K562 (cell line): ENCODE results near the gene CAMSAP3. TPM values are rescaled to one million over a fixed set of nuclear protein-coding genes. Genes with fewer than 3 reads are reported as not detected.

ENCODE experiments used
- FOS ChIP-seq: IDR thresholded peaks from 3 replicates; pipeline ENCODE4 v1.6.1; 2011; ENCODE audit not compliant: insufficient read length; ENCODE audit errors: extremely low read depth
- FUS ChIP-seq: fragments of 200-400 bp; formaldehyde crosslinking; optimal IDR thresholded peaks from 2 replicates; pipeline ENCODE3; 2017; ENCODE audit warnings: low read depth, low read length
- GATAD2A ChIP-seq: fragments of 450-650 bp; IDR thresholded peaks from 2 replicates; pipeline ENCODE4 v1.6.1; 2017
- HMBOX1 ChIP-seq: sonication (generic); IDR thresholded peaks from 2 replicates; pipeline ENCODE4 v1.6.1; 2016
- ILF3 ChIP-seq: fragments of 450-650 bp; IDR thresholded peaks from 2 replicates; pipeline ENCODE4 v1.6.1; 2018; ENCODE audit warnings: antibody characterized with exemption, mild to moderate bottlenecking, moderate library complexity, borderline replicate concordance
- JUN ChIP-seq, 2 experiments: sonication (generic) in 1 of 2; formaldehyde crosslinking in 1 of 2; IDR thresholded peaks; 2 replicates each; pipeline versions ENCODE4 v1.6.1 to v1.8.0; 2012 to 2022; ENCODE audit warnings: borderline replicate concordance in 2 of 2, mild to moderate bottlenecking in 2 of 2, improper control_type of control experiment in 1 of 2, low read depth in 1 of 2, low read length in 1 of 2, missing genetic modification reagents in 1 of 2
- NFIC ChIP-seq: fragments of 450-650 bp; IDR thresholded peaks from 2 replicates; pipeline ENCODE4 v1.6.1; 2017; ENCODE audit warnings: mild to moderate bottlenecking, inconsistent platforms
- PCBP1 ChIP-seq: fragments of 200-400 bp; formaldehyde crosslinking; IDR thresholded peaks from 2 replicates; pipeline ENCODE4 v1.6.1; 2018; ENCODE audit warnings: mild to moderate bottlenecking, low read depth, low read length; ENCODE audit not compliant: poor library complexity, severe bottlenecking
- PHB ChIP-seq: fragments of 250-450 bp; sonication (Bioruptor Pico); IDR thresholded peaks from 2 replicates; pipeline ENCODE4 v1.5.0; 2021
- PURB ChIP-seq: sonication (generic); formaldehyde crosslinking; IDR thresholded peaks from 2 replicates; pipeline ENCODE4 v1.9.0; 2021; ENCODE audit warnings: low read depth, mild to moderate bottlenecking, missing genetic modification reagents
- PYGO2 ChIP-seq: fragments of 450-650 bp; IDR thresholded peaks from 2 replicates; pipeline ENCODE4 v1.6.1; 2016; ENCODE audit warnings: mild to moderate bottlenecking, missing genetic modification characterization, moderate library complexity, missing compliant biosample characterization
- SIN3A ChIP-seq, 2 experiments: fragments of 150-350 bp in 1 of 2; IDR thresholded peaks; 2 replicates each; pipeline ENCODE4 v1.6.1; 2011 to 2016; ENCODE audit warnings: borderline replicate concordance in 2 of 2, low read depth in 2 of 2, low read length in 2 of 2, mild to moderate bottlenecking in 2 of 2, moderate library complexity in 2 of 2; ENCODE audit not compliant: control insufficient read depth in 1 of 2
- STAT5A ChIP-seq: IDR thresholded peaks from 2 replicates; pipeline ENCODE4 v1.6.1; 2012; ENCODE audit warnings: low read length, inconsistent platforms, borderline replicate concordance
- TCF7L2 ChIP-seq: fragments of 150-350 bp; IDR thresholded peaks from 2 replicates; pipeline ENCODE4 v1.6.1; 2016; ENCODE audit warnings: low read depth, mild to moderate bottlenecking, low read length, moderate library complexity
- ZBTB34 ChIP-seq: fragments of 250-450 bp; sonication (Bioruptor Pico); IDR thresholded peaks from 2 replicates; pipeline ENCODE4 v1.8.0; 2021; ENCODE audit warnings: mild to moderate bottlenecking, moderate library complexity
- ZBTB8A ChIP-seq: fragments of 450-650 bp; IDR thresholded peaks from 2 replicates; pipeline ENCODE4 v1.6.1; 2018; ENCODE audit warnings: mild to moderate bottlenecking, moderate library complexity; ENCODE audit not compliant: partially characterized antibody
- ZNF512 ChIP-seq: IDR thresholded peaks from 2 replicates; pipeline ENCODE4 v1.6.1; 2016; ENCODE audit warnings: missing genetic modification characterization, missing compliant biosample characterization
- ZNF717 ChIP-seq: fragments of 250-450 bp; sonication (Bioruptor Pico); IDR thresholded peaks from 2 replicates; pipeline ENCODE4 v1.5.0; 2021
- ZNF830 ChIP-seq: fragments of 250-450 bp; sonication (Bioruptor Pico); IDR thresholded peaks from 2 replicates; pipeline ENCODE4 v1.5.0; 2021; ENCODE audit warnings: mild to moderate bottlenecking
- polyA plus RNA-seq, 8 experiments: library from polyadenylated mRNA; depleted of rRNA in 4 of 8; stranded (reverse) in 5 of 8; unstranded in 3 of 8; fragments of >200 nt; fragmentation: Nextera tagmentation in 2 of 8; fragmentation: Illumina TruSeq in 1 of 8; extraction: Ambion mirVana in 2 of 8; extraction: Trizol in 1 of 8; gene quantifications; 2 replicates each; pipeline versions ENCODE4 v1.2.1 to v1.2.3, GENCODE V29; 2011 to 2014; ENCODE audit warnings: inconsistent platforms in 1 of 8, missing spikeins in 1 of 8
- total RNA-seq, 7 experiments: library from RNA; depleted of rRNA in 6 of 7; stranded (reverse); fragments of >200 nt in 6 of 7; fragmentation: Illumina TruSeq in 2 of 7; extraction: Trizol in 2 of 7; gene quantifications; 2 replicates each; pipeline versions ENCODE4 v1.2.1 to v1.2.3, GENCODE V29; 2011 to 2021; ENCODE audit warnings: low replicate concordance in 1 of 7
- TF ChIP-seq, protein P1 (sequence below): fragments of 450-650 bp; formaldehyde crosslinking; IDR thresholded peaks from 2 replicates; pipeline ENCODE4 v1.4.0; 2020; ENCODE audit warnings: mild to moderate bottlenecking, moderate library complexity
- TF ChIP-seq, protein P2 (sequence below): sonication (generic); formaldehyde crosslinking; IDR thresholded peaks from 2 replicates; pipeline ENCODE4 v1.9.0; 2022; ENCODE audit warnings: mild to moderate bottlenecking, missing genetic modification reagents

The CAMSAP3 gene
- total and polyA plus RNA-seq, 9 of the 15 experiments (the other 6 are each of a cell fraction or from before 2014, with no cell fraction given): 0.01 to 0.89 (median 0.22) TPM; not detected in 1

- TF ChIP-seq, protein P1, sequence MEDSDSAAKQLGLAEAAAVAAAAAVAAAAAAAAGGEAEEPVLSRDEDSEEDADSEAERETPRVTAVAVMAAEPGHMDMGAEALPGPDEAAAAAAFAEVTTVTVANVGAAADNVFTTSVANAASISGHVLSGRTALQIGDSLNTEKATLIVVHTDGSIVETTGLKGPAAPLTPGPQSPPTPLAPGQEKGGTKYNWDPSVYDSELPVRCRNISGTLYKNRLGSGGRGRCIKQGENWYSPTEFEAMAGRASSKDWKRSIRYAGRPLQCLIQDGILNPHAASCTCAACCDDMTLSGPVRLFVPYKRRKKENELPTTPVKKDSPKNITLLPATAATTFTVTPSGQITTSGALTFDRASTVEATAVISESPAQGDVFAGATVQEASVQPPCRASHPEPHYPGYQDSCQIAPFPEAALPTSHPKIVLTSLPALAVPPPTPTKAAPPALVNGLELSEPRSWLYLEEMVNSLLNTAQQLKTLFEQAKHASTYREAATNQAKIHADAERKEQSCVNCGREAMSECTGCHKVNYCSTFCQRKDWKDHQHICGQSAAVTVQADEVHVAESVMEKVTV (CRISPR knock-in tag): no peak
- TF ChIP-seq ILF3: no peak
- no peak for TF ChIP-seq HMBOX1
- peak; percentile 98 to 99 for TF ChIP-seq SIN3A (IDR thresholded peaks at IDR 0.05; ENCODE audit: borderline replicate concordance in 2 of 2, control insufficient read depth in 1 of 2, low read depth in 2 of 2, low read length in 2 of 2)
- TF ChIP-seq, protein P2, sequence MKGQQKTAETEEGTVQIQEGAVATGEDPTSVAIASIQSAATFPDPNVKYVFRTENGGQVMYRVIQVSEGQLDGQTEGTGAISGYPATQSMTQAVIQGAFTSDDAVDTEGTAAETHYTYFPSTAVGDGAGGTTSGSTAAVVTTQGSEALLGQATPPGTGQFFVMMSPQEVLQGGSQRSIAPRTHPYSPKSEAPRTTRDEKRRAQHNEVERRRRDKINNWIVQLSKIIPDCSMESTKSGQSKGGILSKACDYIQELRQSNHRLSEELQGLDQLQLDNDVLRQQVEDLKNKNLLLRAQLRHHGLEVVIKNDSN (CRISPR knock-in tag): peak; percentile 60
- TF ChIP-seq ZBTB8A: no peak
- no peak for TF ChIP-seq ZNF717 (CRISPR knock-in tag)
- TF ChIP-seq FUS: no peak
- no peak for TF ChIP-seq PCBP1
- no peak for TF ChIP-seq TCF7L2
- TF ChIP-seq PURB (CRISPR knock-in tag): no peak
- no peak for TF ChIP-seq GATAD2A
- TF ChIP-seq FOS: no peak
- TF ChIP-seq NFIC: no peak
- TF ChIP-seq ZBTB34 (CRISPR knock-in tag): no peak
- no peak for TF ChIP-seq STAT5A
- no peak for TF ChIP-seq PYGO2 (tag)
- no peak for TF ChIP-seq ZNF830
- TF ChIP-seq ZNF512 (tag): no peak
- no peak for TF ChIP-seq PHB (CRISPR knock-in tag)
- no peak for TF ChIP-seq JUN (IDR thresholded peaks at IDR 0.05; ENCODE audit: borderline replicate concordance, low read depth, low read length)
- TF ChIP-seq JUN (CRISPR knock-in tag; IDR thresholded peaks at IDR 0.05; ENCODE audit: borderline replicate concordance): peak; percentile 98
Measured at GRCh38 chr19:7562646-7563393, 32.8 kb upstream of the CAMSAP3 start (continued).
